Measurements from ENCODE around the gene ZNF496. TPM values are rescaled to one million over a fixed set of nuclear protein-coding genes. Genes with fewer than 3 reads are reported as not detected.
"Not testable (repeated sequence)": the region's sequence is repeated elsewhere in the genome, so short reads cannot be mapped to it uniquely, and the experiment has no call there.

The ZNF496 gene
- total and polyA plus RNA-seq, 5 donors = 7.9 to 19.5 (median 17.2) TPM

- DNase-seq = no peak
- 90% methylated on average over 20 of the region's 20 CpGs for WGBS
Measured at GRCh38 chr1:247290576-247290975, 41.1 kb downstream of the ZNF496 start.

GRCh38 chr1:247289274-247289892, 42.3 kb downstream of the ZNF496 start:
- 91% methylated on average over 19 of the region's 19 CpGs for WGBS
- intact Hi-C loops (cut with DNase I); H3K27ac ChIP-seq (ENCODE audit: low read length); H3K27me3 ChIP-seq (ENCODE audit: control insufficient read depth, insufficient read depth); H3K4me3 ChIP-seq (ENCODE audit: low read length); DNase-seq; H3K9me3 ChIP-seq (ENCODE audit: control insufficient read depth, low read length); H3K4me1 ChIP-seq (ENCODE audit: control insufficient read depth, insufficient read depth, low read length); ATAC-seq: not testable (repeated sequence)

More at GRCh38 chr1:247290576-247290975, 41.1 kb downstream of the ZNF496 start:
- no peak for ATAC-seq
- no peaks in the 10 kb centered on the region for H3K4me1 ChIP-seq (ENCODE audit: control insufficient read depth, insufficient read depth, low read length)
- no peaks in the 10 kb centered on the region for H3K9me3 ChIP-seq (ENCODE audit: control insufficient read depth, low read length)
- H3K4me3 ChIP-seq (ENCODE audit: low read length) = no peak overlapping the region
- no peaks in the 10 kb centered on the region for H3K27me3 ChIP-seq (ENCODE audit: control insufficient read depth, insufficient read depth)
- intact Hi-C loops (cut with DNase I) = no loop called here
- H3K27ac ChIP-seq (ENCODE audit: low read length) = no peak overlapping the region

- no peak for ATAC-seq
- H3K27me3 ChIP-seq (ENCODE audit: control insufficient read depth, insufficient read depth) = no peaks in the 10 kb centered on the region
- no peak overlapping the region for H3K4me3 ChIP-seq (ENCODE audit: low read length)
- 96% methylated on average over 6 of the region's 6 CpGs for WGBS
- intact Hi-C loops (cut with DNase I) = no loop called here
- no peak overlapping the region for H3K27ac ChIP-seq (ENCODE audit: low read length)
- H3K4me1 ChIP-seq (ENCODE audit: control insufficient read depth, insufficient read depth, low read length) = no peaks in the 10 kb centered on the region
- no peaks in the 10 kb centered on the region for H3K9me3 ChIP-seq (ENCODE audit: control insufficient read depth, low read length)
- DNase-seq = no peak
Measured at GRCh38 chr1:247288341-247288740, 43.3 kb downstream of the ZNF496 start.

GRCh38 chr1:247287460-247287859, 44.2 kb downstream of the ZNF496 start:
- H3K4me3 ChIP-seq (ENCODE audit: low read length) = no peak overlapping the region
- H3K4me1 ChIP-seq (ENCODE audit: control insufficient read depth, insufficient read depth, low read length) = no peaks in the 10 kb centered on the region
- no peak for DNase-seq
- H3K9me3 ChIP-seq (ENCODE audit: control insufficient read depth, low read length) = no peaks in the 10 kb centered on the region
- 92% methylated on average over 14 of the region's 14 CpGs for WGBS
- intact Hi-C loops (cut with DNase I) = no loop called here
- no peaks in the 10 kb centered on the region for H3K27me3 ChIP-seq (ENCODE audit: control insufficient read depth, insufficient read depth)
- ATAC-seq = no peak
- H3K27ac ChIP-seq (ENCODE audit: low read length) = no peak overlapping the region

GRCh38 chr1:247286134-247286670, 45.5 kb downstream of the ZNF496 start:
- H3K4me1 ChIP-seq (ENCODE audit: control insufficient read depth, insufficient read depth, low read length) = no peaks in the 10 kb centered on the region
- no peak for ATAC-seq
- intact Hi-C loops (cut with DNase I) = no loop called here
- H3K9me3 ChIP-seq (ENCODE audit: control insufficient read depth, low read length) = no peaks in the 10 kb centered on the region
- WGBS = 97% methylated on average over 23 of the region's 23 CpGs
- no peak overlapping the region for H3K27ac ChIP-seq (ENCODE audit: low read length)
- no peak overlapping the region for H3K4me3 ChIP-seq (ENCODE audit: low read length)
- no peak for DNase-seq
- no peaks in the 10 kb centered on the region for H3K27me3 ChIP-seq (ENCODE audit: control insufficient read depth, insufficient read depth)

- no peaks in the 10 kb centered on the region for H3K27me3 ChIP-seq (ENCODE audit: control insufficient read depth, insufficient read depth)
- ATAC-seq (no peak), DNase-seq (no peak)
- H3K9me3 ChIP-seq (ENCODE audit: control insufficient read depth, low read length) = no peaks in the 10 kb centered on the region
- no peak overlapping the region for H3K4me3 ChIP-seq (ENCODE audit: low read length)
- H3K4me1 ChIP-seq (ENCODE audit: control insufficient read depth, insufficient read depth, low read length) = no peaks in the 10 kb centered on the region
- H3K27ac ChIP-seq (ENCODE audit: low read length) = no peak overlapping the region
- 35% methylated on average over 5 of the region's 5 CpGs for WGBS
- intact Hi-C loops (cut with DNase I) = no loop called here
Measured at GRCh38 chr1:247281001-247281574, 50.6 kb downstream of the ZNF496 start.

- no peak for ATAC-seq
- Histone ChIP-seq H3K4me1 (ENCODE audit: control insufficient read depth, insufficient read depth, low read length) (no peaks in the 10 kb centered on the region), H3K27ac (ENCODE audit: low read length) (no peak overlapping the region), H3K27me3 (ENCODE audit: control insufficient read depth, insufficient read depth) (no peaks in the 10 kb centered on the region), H3K9me3 (ENCODE audit: control insufficient read depth, low read length) (no peaks in the 10 kb centered on the region), H3K4me3 (ENCODE audit: low read length) (no peak overlapping the region)
- WGBS = 99% methylated on average over 2 of the region's 2 CpGs
- DNase-seq = no peak
- intact Hi-C loops (cut with DNase I) = no loop called here
Measured at GRCh38 chr1:247277191-247277590, 54.5 kb downstream of the ZNF496 start.

- no peak for ATAC-seq
- Histone ChIP-seq H3K4me1 (ENCODE audit: control insufficient read depth, insufficient read depth, low read length) (no peaks in the 10 kb centered on the region), H3K9me3 (ENCODE audit: control insufficient read depth, low read length) (peaks cover 3% of the 10 kb centered on the region), H3K27ac (ENCODE audit: low read length) (no peak overlapping the region), H3K27me3 (ENCODE audit: control insufficient read depth, insufficient read depth) (no peaks in the 10 kb centered on the region), H3K4me3 (ENCODE audit: low read length) (no peak overlapping the region)
- intact Hi-C loops (cut with DNase I) = no loop called here
- DNase-seq = no peak
- 90% methylated on average over 3 of the region's 3 CpGs for WGBS
Measured at GRCh38 chr1:247274605-247275256, 56.9 kb downstream of the ZNF496 start.

- Histone ChIP-seq H3K27ac (ENCODE audit: low read length) (no peak overlapping the region), H3K27me3 (ENCODE audit: control insufficient read depth, insufficient read depth) (no peaks in the 10 kb centered on the region), H3K4me1 (ENCODE audit: control insufficient read depth, insufficient read depth, low read length) (no peaks in the 10 kb centered on the region), H3K9me3 (ENCODE audit: control insufficient read depth, low read length) (peaks cover 5% of the 10 kb centered on the region), H3K4me3 (ENCODE audit: low read length) (no peak overlapping the region)
- intact Hi-C loops (cut with DNase I) = no loop called here
- WGBS = 66% methylated on average over 1 of the region's 1 CpG
- no peak for ATAC-seq
- no peak for DNase-seq
Measured at GRCh38 chr1:247273013-247273412, 58.7 kb downstream of the ZNF496 start.

- no peaks in the 10 kb centered on the region for H3K4me1 ChIP-seq (ENCODE audit: control insufficient read depth, insufficient read depth, low read length)
- H3K4me3 ChIP-seq (ENCODE audit: low read length) = no peak overlapping the region
- intact Hi-C loops (cut with DNase I) = no loop called here
- ATAC-seq = no peak
- WGBS = 80% methylated on average over 1 of the region's 1 CpG
- H3K27ac ChIP-seq (ENCODE audit: low read length) = no peak overlapping the region
- no peaks in the 10 kb centered on the region for H3K27me3 ChIP-seq (ENCODE audit: control insufficient read depth, insufficient read depth)
- H3K9me3 ChIP-seq (ENCODE audit: control insufficient read depth, low read length) = peaks cover 5% of the 10 kb centered on the region
- DNase-seq = no peak
Measured at GRCh38 chr1:247270003-247270402, 61.7 kb downstream of the ZNF496 start.

GRCh38 chr1:247269133-247269532, 62.5 kb downstream of the ZNF496 start:
- H3K27me3 ChIP-seq (ENCODE audit: control insufficient read depth, insufficient read depth) = no peaks in the 10 kb centered on the region
- H3K4me3 ChIP-seq (ENCODE audit: low read length) = no peak overlapping the region
- intact Hi-C loops (cut with DNase I) = no loop called here
- peaks cover 5% of the 10 kb centered on the region for H3K9me3 ChIP-seq (ENCODE audit: control insufficient read depth, low read length)
- ATAC-seq (no peak), DNase-seq (no peak)
- H3K4me1 ChIP-seq (ENCODE audit: control insufficient read depth, insufficient read depth, low read length) = no peaks in the 10 kb centered on the region
- H3K27ac ChIP-seq (ENCODE audit: low read length) = no peak overlapping the region

All from right cardiac atrium (tissue), 5 donors.